Memory B cell (primary cell): ENCODE data around the gene MYH15.

Experiments used
- ATAC-seq: fragments of 150-1000 bp; cut with Tn5 transposase; 2 replicates; pipeline ENCODE4 v1.10.0; 2021; ENCODE audit warnings: low read depth, mild to moderate bottlenecking, moderate library complexity
- DNase-seq, 2 donors: peaks; one replicate each; pipeline ENCODE4 v3.0.0; 2022; ENCODE audit warnings: low spot score in 2 of 2
- H3K27ac Mint-ChIP-seq: one replicate; pipeline ENCODE4 v1.8.0; 2022; ENCODE audit warnings: mild to moderate bottlenecking, moderate library complexity, mixed read lengths
- H3K27me3 Mint-ChIP-seq: one replicate; pipeline ENCODE4 v1.8.0; 2022; ENCODE audit warnings: mixed read lengths
- H3K36me3 Mint-ChIP-seq: one replicate; pipeline ENCODE4 v1.8.0; 2022; ENCODE audit warnings: mild to moderate bottlenecking, mixed read lengths
- H3K4me1 Mint-ChIP-seq: one replicate; pipeline ENCODE4 v1.8.0; 2022; ENCODE audit warnings: mixed read lengths
- H3K4me3 Mint-ChIP-seq: one replicate; pipeline ENCODE4 v1.8.0; 2022; ENCODE audit warnings: mild to moderate bottlenecking, moderate library complexity, mixed read lengths
- H3K9me3 Mint-ChIP-seq: one replicate; pipeline ENCODE4 v1.8.0; 2022; ENCODE audit warnings: mixed read lengths

Gene MYH15

DNA sequence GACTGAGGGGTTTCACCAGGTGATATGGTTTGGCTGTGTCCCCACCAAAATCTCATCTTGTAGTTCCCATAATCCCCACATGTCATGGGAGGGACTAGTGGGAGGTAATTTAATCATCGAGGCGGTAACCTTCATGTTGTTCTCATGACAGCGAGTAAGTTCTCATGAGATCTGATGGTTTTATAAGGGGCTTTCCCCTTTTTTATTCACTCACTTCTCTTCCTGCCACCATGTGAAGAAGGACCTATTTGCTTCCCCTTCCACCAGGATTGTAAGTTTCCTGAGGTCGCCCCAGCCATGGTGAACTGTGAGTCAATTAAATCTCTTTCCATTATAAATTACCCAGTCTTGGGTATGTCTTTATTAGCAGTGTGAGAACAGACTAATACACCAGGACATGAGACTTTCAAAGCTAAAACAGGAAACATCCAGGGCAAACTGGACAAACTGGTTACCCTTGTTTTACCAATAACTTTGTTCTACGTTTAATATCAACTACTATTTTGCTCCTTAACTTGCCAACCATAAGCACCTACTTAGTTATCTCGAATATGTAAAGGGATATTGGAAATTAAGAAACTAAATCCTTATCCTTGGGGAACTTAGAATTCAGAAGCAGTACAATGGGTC is 98.2 kb downstream of the MYH15 start:
- H3K27me3 Mint-ChIP-seq: no peaks in the 10 kb centered on the region
- no peak for ATAC-seq
- H3K9me3 Mint-ChIP-seq: no peaks in the 10 kb centered on the region
- no peak for DNase-seq
- H3K36me3 Mint-ChIP-seq: no peaks in the 10 kb centered on the region
- no peak overlapping the region for H3K27ac Mint-ChIP-seq
- peaks cover 12% of the 10 kb centered on the region for H3K4me1 Mint-ChIP-seq
- no peak overlapping the region for H3K4me3 Mint-ChIP-seq

DNA sequence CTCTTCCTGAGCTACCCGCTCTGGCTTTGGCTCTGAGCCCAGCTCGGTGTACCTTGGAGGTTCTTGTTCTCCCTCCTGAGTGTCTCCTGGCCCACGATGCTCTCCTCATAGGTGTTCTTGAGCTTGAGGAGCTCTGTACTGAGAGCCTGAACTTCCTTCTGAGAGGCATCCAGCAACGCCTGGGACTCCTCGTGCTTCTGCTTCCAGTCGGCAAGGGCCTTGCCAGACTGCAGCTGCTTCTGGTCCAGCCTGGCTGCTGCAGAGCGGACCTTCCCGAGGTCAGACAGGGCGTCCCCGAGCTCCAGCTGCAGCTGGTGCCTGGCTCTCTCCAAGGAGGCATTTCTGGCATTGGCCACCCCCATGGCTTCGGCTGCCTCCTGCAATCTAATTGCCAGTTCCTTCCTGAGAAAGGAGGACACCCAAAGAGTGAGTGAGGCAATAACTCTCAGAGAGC is 99.8 kb downstream of the MYH15 start:
- no peak for ATAC-seq
- H3K27me3 Mint-ChIP-seq: no peaks in the 10 kb centered on the region
- no peak overlapping the region for H3K4me3 Mint-ChIP-seq
- H3K9me3 Mint-ChIP-seq: no peaks in the 10 kb centered on the region
- no peak for DNase-seq
- H3K4me1 Mint-ChIP-seq: peaks cover 16% of the 10 kb centered on the region
- H3K27ac Mint-ChIP-seq: no peak overlapping the region
- H3K36me3 Mint-ChIP-seq: no peaks in the 10 kb centered on the region

DNA sequence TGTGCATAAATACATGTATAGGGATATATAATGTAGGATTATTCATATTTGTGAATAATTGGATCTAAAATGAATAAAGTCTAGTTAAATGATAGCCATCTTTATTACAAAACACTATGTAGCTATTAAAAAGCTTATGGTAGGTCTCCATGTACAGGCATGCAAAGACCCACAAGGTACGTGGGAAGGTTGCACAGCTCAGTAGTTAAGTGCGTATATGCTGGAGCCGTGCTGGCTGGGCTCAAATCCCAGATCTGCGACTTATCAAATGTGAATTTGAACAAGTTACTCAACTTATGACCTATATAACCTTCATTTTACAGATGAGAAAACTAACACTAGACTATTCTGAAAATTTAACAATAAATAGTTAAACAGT is 100.6 kb downstream of the MYH15 start:
- Mint-ChIP-seq H3K4me1 (peaks cover 16% of the 10 kb centered on the region), H3K9me3 (no peaks in the 10 kb centered on the region), H3K36me3 (no peaks in the 10 kb centered on the region), H3K4me3 (no peak overlapping the region), H3K27ac (no peak overlapping the region), H3K27me3 (no peaks in the 10 kb centered on the region)
- no peak for DNase-seq
- no peak for ATAC-seq

DNA sequence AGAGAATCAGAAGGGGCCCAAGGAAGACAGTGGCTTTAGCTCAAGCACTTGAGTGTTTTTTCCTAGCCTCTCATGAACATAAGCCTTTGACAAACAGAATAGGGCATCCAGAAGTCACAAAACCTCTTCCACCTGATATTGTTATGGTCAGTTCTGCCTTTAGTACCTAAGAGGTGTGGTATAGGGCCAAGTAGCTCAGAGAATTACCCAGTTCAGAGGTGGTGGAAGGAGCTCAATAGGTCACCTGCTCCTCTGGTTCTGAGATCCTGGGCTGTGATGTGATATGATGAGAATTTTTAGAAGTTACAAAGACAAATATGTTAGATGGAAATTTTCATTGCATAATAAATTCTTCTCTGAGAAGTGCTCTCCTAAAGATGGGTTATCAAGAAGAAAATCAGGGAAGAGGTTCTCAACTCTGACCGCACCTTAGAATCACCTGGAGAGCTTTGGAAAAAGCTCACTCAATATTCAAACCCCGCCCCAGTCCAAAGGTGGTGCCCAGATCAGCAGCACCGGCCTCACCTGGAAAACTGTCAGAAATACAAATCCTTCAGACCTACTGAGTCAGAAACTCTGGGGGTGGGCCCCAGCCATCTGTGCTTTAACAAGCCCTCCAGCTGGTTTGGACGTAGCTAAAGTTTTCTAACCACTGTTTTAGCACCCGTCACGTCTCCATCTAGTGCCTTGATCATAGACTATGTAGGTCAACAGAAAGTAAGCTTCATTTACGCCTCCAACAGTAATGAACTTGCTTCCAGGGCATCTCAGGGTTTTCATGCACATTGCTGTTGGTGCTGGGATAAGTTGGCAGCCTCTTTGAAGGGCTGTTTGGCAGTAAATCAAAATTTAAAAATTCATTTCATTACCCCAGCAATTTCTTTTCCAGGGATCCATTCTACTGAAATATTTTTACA is 101.3 kb downstream of the MYH15 start:
- no peak for DNase-seq

DNA sequence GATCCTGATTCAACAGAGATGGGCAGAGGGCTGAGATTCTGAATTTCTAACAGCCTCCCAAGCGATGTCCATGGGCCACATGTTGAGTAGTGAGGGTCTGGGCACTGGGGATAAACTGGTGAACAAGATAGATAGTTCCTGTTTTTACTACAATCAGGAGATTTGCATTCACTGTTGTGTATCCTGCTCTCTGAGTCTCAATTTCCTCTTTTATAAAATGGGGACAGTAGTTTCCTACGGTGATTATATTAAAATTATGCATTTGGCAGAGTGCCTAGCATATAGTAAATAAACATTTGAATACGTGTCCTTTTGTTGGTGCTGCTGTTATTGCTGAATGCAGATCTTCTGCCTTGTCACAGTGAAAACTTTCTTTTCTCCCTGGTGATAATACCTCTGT is 102.5 kb downstream of the MYH15 start:
- peak overlapping the region; percentile 41 for H3K4me3 Mint-ChIP-seq
- H3K4me1 Mint-ChIP-seq: peaks cover 16% of the 10 kb centered on the region
- DNase-seq: peak in 1 of 2 donors; percentile 13
- no peaks in the 10 kb centered on the region for H3K36me3 Mint-ChIP-seq
- H3K9me3 Mint-ChIP-seq: no peaks in the 10 kb centered on the region
- ATAC-seq: peak; percentile 86
- peak overlapping the region; percentile 81 for H3K27ac Mint-ChIP-seq
- no peaks in the 10 kb centered on the region for H3K27me3 Mint-ChIP-seq

More for the DNA sequence above, 101.3 kb downstream of the MYH15 start:
- Mint-ChIP-seq H3K27me3 (no peaks in the 10 kb centered on the region), H3K9me3 (no peaks in the 10 kb centered on the region), H3K36me3 (no peaks in the 10 kb centered on the region), H3K4me1 (peaks cover 16% of the 10 kb centered on the region), H3K4me3 (no peak overlapping the region), H3K27ac (peak overlapping the region; percentile 81)
- no peak for ATAC-seq

DNA sequence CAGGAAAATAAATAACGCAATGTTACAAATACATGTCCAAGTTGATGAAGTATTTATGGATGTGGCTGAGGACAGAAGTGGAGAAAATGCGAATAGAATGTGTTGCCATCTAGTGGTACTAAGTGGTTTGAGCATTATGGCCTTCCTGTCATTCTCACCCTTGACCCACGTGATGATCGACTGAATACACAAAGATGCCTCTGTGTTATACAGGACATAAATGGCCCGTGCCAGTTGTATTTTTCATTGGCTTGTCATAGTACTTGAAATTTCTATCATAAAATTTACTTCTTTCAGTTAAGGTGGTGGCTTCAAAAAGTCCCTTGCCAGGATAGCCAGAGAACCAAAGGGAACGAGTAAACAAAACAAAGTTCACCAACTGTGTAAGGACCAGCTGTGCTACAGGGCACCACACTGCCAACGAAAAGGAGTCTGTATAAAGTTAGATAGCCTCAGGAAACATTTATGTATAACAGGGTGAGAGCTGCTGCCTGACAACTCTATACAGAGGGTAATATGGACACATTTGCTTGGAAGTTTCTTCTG is 103.7 kb downstream of the MYH15 start:
- Mint-ChIP-seq H3K9me3 (no peaks in the 10 kb centered on the region), H3K36me3 (no peaks in the 10 kb centered on the region), H3K27ac (peak overlapping the region; percentile 81), H3K27me3 (no peaks in the 10 kb centered on the region), H3K4me3 (no peak overlapping the region), H3K4me1 (peaks cover 16% of the 10 kb centered on the region)
- ATAC-seq (peak; percentile 68), DNase-seq (peak in 1 of 2 donors; percentile 18)

DNA sequence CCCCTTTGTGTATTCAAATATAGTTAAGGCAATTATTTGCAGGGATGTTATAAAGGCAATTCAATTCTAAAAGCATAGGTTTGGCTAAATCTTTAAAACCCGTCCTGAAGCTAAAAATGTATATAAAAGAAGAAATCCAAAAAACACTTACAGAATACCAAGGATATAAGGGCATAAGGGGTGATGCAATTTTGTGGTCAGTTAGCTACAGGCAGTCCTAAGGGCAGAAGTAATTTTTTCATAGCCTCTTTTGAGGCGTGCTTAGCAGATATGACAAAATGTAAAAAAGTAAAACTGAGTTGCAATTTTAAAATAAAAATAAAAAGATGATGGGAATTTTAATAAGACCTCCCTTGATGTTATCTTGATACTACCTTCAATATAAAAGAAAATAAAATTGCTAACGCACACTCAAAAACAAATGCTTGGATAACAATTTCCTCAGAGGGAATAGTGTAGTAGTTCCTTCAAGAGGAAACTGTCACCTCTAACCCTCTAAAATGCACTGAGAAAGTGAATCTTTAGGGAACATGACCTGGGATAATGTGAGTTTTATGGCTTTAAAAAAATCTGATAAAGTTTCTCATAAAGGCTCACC is 104.2 kb downstream of the MYH15 start:
- DNase-seq: no peak

DNA sequence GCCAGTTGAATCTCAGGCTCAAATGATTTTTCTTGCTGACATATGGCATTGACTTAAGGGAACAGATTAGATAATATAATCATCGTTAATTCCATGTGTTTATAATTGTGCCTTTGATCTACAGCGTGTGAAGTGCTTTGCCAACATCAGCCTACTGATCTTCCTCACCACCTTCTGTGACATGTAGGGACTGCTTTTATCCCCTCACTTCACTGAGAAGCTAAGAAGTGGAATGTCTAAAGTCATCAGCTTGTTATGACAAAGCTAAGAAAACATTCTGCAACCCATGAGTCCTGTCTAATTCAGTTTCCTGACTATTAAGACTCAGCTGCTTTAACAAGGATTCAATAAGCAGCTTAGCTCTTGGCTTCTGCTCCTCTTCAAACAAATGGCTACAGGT is 106.0 kb downstream of the MYH15 start:
- Mint-ChIP-seq H3K27me3 (no peaks in the 10 kb centered on the region), H3K4me1 (peaks cover 16% of the 10 kb centered on the region), H3K36me3 (no peaks in the 10 kb centered on the region), H3K4me3 (no peak overlapping the region), H3K9me3 (no peaks in the 10 kb centered on the region), H3K27ac (no peak overlapping the region)
- DNase-seq (no peak), ATAC-seq (no peak)

More for the DNA sequence above, 104.2 kb downstream of the MYH15 start:
- H3K4me3 Mint-ChIP-seq: no peak overlapping the region
- H3K9me3 Mint-ChIP-seq: no peaks in the 10 kb centered on the region
- H3K4me1 Mint-ChIP-seq: peaks cover 16% of the 10 kb centered on the region
- no peak overlapping the region for H3K27ac Mint-ChIP-seq
- H3K36me3 Mint-ChIP-seq: no peaks in the 10 kb centered on the region
- no peaks in the 10 kb centered on the region for H3K27me3 Mint-ChIP-seq
- ATAC-seq: no peak

DNA sequence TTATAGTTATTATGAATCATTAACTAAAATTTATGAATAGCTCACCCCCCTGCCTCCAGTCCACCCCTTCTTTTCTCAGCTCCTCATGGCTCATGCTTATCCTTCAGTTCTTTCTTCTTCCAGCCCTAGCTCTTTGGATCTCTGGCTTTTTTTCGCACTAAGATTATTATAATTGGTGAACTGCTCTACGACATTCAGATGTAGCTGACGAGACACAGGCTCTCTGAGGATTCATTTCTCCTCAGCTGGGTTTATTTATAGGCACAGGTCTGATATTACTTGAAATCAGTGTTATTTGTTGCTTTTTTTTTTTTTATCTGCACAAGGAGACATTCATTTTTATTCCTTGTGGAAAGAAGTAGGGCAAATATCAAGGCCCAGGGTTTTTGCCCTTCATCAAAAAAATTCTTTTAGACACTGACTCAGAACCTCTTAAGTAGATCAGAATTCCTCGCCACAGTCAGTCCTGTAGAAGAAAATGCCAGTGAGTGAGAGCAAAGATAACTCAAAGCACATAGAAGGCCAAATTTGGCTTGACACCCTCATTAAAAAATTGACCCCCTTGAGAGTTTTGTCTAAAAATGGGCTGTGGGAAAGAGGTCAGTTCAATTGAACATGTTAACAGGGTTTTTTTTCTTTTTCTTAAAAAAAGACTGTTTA is 106.6 kb downstream of the MYH15 start:
- no peak for DNase-seq
- no peak overlapping the region for H3K4me3 Mint-ChIP-seq
- H3K9me3 Mint-ChIP-seq: no peaks in the 10 kb centered on the region
- no peak for ATAC-seq
- H3K4me1 Mint-ChIP-seq: peaks cover 16% of the 10 kb centered on the region
- H3K36me3 Mint-ChIP-seq: no peaks in the 10 kb centered on the region
- no peaks in the 10 kb centered on the region for H3K27me3 Mint-ChIP-seq
- H3K27ac Mint-ChIP-seq: no peak overlapping the region

DNA sequence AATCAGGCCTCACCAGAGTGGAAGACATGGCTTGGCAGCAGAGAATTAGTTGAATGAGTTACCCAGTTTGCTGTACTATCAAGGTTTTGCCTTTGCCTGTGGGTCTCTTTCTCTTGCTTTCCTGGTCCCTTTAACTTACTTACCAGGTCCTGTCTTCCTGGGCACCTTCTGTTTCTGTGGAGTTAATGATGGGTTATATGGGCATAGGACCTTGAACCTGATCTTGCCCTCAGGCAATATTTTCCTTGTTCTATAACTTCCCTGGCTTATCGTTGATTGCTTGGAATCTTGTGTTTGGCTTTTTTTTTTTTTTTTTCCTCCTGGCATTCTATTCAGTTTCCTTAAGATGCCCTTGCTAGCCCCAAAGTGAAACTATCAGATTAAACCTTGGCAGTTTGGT is 107.2 kb downstream of the MYH15 start:
- H3K9me3 Mint-ChIP-seq: no peaks in the 10 kb centered on the region
- H3K27ac Mint-ChIP-seq: no peak overlapping the region
- DNase-seq (no peak), ATAC-seq (no peak)
- no peaks in the 10 kb centered on the region for H3K36me3 Mint-ChIP-seq
- H3K4me1 Mint-ChIP-seq: peaks cover 13% of the 10 kb centered on the region
- H3K27me3 Mint-ChIP-seq: no peaks in the 10 kb centered on the region
- no peak overlapping the region for H3K4me3 Mint-ChIP-seq

DNA sequence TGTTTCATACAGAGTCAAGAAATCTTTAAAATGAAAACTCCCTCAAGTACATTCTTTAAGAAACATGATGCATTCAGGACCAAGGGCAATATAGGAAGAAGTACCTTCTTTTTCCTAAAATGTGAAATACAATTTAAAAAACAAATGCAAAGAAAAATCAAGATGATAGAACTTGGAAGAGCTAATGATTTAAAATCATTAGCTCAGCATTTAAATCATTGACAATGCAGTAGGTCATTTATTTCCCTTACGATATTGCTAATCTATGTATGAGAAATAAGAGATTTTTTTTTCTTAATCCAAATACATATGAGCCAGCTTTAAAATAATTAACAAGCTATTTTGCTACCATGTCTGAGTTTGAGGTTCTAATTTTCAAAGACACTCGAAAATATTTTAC is 108.6 kb downstream of the MYH15 start:
- Mint-ChIP-seq H3K27ac (no peak overlapping the region), H3K27me3 (no peaks in the 10 kb centered on the region), H3K4me3 (no peak overlapping the region), H3K9me3 (no peaks in the 10 kb centered on the region), H3K36me3 (no peaks in the 10 kb centered on the region), H3K4me1 (peaks cover under 1% of the 10 kb centered on the region)
- DNase-seq (no peak), ATAC-seq (no peak)

DNA sequence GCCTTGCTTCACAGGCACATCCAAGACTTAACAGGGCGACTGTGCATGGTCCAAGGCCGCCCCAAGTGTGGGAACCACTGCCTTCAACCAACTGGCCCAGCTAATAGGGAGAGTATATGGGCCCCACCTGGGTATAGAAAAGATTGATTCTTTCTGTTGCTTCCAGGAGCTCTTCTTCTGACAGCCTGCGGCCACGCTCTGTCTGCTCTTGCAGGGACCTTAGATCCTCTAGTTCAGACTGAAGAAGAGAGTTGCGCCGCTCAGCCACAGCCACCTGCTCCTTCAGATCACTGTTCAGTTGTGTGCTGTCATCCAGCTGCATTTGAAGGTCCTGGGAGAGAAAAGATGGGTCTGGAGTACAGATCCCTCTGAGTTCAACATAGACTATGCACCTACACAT is 111.9 kb downstream of the MYH15 start:
- no peaks in the 10 kb centered on the region for H3K27me3 Mint-ChIP-seq
- no peaks in the 10 kb centered on the region for H3K4me1 Mint-ChIP-seq

DNA sequence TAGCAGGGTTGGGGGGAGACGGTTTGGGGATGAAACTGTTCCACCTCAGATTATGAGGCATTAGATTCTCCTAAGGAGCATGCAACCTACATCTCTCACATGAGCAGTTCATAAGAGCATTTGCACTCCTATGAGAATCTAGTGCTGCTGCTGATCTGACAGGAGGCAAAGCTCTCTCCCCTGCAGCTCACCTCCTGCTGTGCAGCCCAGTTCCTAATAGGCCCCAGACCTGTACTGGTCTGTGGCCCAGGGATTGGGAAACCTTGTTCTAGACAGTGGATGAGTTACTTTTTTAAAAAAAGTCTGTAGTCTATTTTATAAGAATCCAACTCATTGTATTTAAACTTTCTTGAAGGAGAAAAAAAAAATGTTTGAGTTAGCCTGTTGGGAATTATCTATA is 114.1 kb downstream of the MYH15 start:
- DNase-seq: no peak
- H3K36me3 Mint-ChIP-seq: no peaks in the 10 kb centered on the region
- peaks cover 2% of the 10 kb centered on the region for H3K4me1 Mint-ChIP-seq
- no peak overlapping the region for H3K27ac Mint-ChIP-seq
- no peak for ATAC-seq
- peaks cover 1% of the 10 kb centered on the region for H3K27me3 Mint-ChIP-seq
- no peaks in the 10 kb centered on the region for H3K9me3 Mint-ChIP-seq
- no peak overlapping the region for H3K4me3 Mint-ChIP-seq

More for the DNA sequence above, 111.9 kb downstream of the MYH15 start:
- Mint-ChIP-seq H3K36me3 (no peaks in the 10 kb centered on the region), H3K9me3 (no peaks in the 10 kb centered on the region), H3K4me3 (no peak overlapping the region), H3K27ac (no peak overlapping the region)
- DNase-seq (no peak), ATAC-seq (no peak)

DNA sequence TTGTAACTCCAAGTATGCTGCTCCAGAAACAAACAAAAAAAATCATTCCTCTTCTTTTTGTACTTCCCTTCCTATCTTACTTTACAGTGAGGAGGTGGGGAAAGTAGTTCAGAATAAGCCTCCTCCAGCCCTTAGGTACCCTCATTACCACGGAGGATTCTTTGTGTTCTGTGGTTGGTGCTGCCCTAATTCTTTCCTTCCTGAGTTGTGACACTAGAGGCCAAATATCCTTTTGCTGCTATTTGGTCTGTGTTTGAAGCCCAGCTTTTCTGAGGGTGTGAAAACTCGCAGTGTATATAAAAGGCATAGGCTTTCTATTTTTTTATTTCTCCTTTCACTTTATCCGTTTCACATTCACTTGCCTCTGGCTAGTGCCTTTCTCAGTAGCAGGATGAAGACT is 115.8 kb downstream of the MYH15 start:
- Mint-ChIP-seq H3K27ac (no peak overlapping the region), H3K4me1 (peaks cover 4% of the 10 kb centered on the region), H3K36me3 (no peaks in the 10 kb centered on the region), H3K27me3 (peaks cover 1% of the 10 kb centered on the region), H3K9me3 (no peaks in the 10 kb centered on the region), H3K4me3 (no peak overlapping the region)
- no peak for ATAC-seq
- no peak for DNase-seq
